ENCODE results near the gene PROK2.

PROK2 gene

GRCh38 chr3:71734881-71735280, 50.1 kb downstream of the PROK2 start:
- DNase-seq (ENCODE audit: low spot score) = no peak

DNA sequence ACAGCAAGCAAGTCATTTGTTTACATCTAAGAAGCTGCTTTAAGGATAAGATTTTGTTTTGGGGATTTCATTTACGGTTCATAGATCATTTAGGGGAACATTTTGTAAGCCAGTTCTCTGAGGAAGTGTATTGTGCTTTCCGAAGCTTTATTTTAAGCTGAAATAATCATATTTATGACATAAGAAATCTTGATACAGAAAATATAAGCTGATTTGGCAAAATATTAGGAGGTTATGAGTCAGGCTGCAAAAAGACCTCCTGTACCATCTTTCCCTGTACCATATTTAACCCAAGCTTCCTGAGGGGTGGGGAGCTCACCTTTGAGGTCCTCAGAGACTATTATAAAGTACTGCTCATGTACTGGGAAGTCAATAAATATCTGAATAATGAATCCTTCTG, 51.6 kb downstream of the PROK2 start:
- DNase-seq (ENCODE audit: low spot score) = no peak

- DNase-seq (ENCODE audit: low spot score) = no peak
These were observed 52.3 kb downstream of the PROK2 start for GRCh38 chr3:71732637-71733036.

DNA sequence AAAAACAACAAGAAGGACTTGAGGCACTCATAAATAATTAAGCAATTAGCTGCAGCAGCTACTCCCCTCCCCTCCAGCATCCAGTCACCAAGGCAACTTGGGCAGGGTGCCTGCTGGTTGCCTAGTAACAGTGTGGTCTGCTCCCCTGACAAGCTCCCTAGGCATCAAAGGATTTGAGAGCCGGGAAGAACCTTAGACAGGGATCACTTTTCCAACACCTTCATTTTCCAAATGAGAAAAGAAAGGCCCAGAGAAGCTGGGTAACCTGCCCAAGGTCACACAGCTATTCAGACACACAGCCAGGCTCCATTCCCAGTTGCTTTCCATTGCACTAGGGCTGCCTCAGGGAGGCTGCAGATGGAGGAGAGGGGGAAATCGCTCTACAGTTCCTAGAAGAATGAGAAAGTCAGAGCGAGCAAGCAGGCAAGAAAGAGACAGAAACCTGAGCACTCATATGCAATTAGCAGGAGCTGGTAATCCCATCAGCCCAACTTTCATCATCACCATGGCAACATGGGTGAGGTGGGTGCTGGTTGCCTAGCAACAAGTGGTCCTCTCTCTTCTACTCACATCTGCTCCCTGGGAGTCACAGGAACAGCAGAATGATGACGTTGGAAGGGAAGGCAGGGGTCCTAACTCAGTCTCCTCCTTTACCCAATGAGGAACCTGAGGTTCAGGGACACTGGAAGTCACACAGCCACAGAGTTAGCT, 56.2 kb downstream of the PROK2 start:
- DNase-seq (ENCODE audit: low spot score) = no peak

DNA sequence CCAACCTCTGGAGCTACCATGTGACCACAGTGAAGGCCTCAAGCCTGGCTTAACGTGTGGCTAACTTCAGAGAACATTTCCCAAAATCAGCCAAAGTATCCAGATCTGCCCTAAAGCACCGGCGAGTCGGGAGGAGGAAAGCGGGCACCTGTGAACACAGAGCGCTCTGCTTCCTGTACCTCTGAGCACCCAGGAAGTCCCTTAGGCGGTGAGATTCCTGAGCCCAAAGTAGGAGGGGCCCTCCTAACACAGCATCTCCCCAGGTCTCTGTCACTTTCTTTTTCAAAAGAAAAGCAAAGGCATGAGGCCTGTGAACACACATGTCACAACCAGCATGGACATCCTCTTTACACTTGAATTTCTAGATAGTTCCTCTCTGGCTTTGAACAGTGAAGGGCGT, 58.8 kb downstream of the PROK2 start:
- DNase-seq (ENCODE audit: low spot score) = no peak

GRCh38 chr3:71725271-71725991, 59.5 kb downstream of the PROK2 start, which contains the start of gene EIF4E3:
Gene EIF4E3, minus strand, starts transcription at chr3:71725402. Its CDS starts 35 bp downstream, at chr3:71725367.
- no peak for DNase-seq (ENCODE audit: low spot score)

DNA sequence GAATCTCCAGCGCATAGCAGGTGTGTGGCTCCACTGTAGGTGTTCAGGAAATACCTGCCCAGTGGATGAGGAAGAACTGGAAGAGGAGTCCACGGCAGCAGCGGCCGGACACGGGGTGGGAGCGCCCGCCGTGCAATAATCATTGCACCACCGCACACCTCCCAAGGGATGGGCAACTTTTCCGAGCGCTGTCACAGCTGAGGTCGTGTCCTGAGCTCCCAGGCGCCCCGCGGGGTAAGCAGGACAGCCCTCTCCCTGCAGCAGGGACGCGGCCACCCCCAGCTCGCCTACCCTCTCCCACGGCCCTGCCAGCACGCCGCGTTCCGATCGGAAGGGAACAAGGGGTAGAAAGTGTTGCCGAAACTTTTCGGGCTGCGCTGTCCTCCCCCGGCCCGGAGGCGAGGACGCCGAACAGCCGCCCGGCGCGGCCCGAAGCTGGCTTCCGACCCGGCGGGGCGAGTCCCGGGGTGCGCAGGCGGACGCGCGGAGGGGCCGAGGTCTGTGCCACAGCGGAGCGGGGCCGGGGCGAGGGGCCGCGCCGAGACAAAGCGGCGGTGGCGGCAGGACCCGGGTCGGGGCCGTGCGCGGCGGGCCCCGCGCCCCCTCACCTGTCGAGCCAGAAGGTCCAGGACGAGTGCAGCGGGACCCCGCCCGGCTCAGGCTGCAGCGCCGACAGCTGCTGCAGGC, 60.2 kb downstream of the PROK2 start:
- DNase-seq (ENCODE audit: low spot score) = no peak

DNA sequence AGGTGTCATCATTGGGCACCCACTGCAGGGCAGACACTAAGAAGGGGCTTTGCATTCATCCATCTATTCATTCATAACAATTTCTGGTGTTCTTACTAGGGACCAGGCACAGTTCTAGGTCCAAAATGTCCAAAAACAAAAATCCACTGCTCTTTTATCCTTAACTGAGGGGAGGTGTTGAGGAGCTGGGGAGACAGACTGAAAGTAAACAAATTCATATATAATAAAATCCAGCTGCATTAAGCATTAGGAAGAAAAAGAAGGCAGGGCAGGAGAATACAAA, 60.8 kb downstream of the PROK2 start:
- DNase-seq (ENCODE audit: low spot score) = no peak

DNA sequence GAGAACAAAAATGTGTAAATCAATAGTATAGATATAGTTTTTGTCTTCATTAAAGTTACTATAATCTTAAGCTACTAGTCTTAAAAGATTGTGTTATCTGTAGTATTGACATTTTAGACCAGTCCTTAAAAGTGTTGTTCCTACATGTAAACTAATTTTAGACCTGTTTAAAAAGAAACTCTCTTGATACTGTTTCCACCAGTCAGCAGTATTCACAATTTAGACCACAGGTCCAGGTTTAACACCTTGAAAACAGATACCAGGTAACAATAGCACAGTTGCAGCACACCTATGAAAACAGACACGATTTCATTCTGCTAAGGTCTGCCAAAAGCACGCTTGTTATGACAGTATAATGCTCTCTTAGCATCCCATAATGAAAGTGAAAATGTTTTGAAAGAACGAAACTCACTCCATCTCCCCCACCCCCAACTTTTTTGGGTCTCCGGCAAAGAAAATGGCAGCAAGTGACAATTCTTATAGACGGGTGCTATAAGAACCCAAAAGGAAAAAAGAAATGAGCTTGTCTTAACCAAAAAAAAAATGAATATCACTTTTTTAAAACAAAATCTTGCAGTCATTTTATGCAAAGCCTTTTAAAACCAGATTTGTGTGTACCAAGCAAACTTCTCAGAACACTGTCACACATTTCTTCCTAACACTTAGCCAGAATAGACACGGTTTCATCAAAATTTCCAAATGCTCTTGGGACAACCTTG, 61.3 kb downstream of the PROK2 start:
- no peak for DNase-seq (ENCODE audit: low spot score)

- no peak for DNase-seq (ENCODE audit: low spot score)
These were observed 62.3 kb downstream of the PROK2 start for GRCh38 chr3:71722693-71723092.

All from left forelimb (tissue), 1 donor.